IMR-90 (cell line): Measurements from ENCODE around the gene TMEM209. TPM values are rescaled to one million over a fixed set of nuclear protein-coding genes. Genes with fewer than 3 reads are reported as not detected.

Experiments
- ATAC-seq: fragments of 200-7000 bp; cut with Tn5 transposase; 2 replicates; pipeline ENCODE4 v1.9.1; 2020; ENCODE audit warnings: low read depth, mild to moderate bottlenecking, moderate library complexity
- BruUV-seq: library from RNA; stranded (reverse); fragments of 400-500 nt; replicated peaks from 2 replicates; lab custom pipeline; 2021; lab: Mats Ljungman, UMichigan
- CTCF ChIA-PET: fragments of 300-600 bp; formaldehyde crosslinking; extraction: SDS; loops from one replicate; lab custom pipeline; 2021; ENCODE audit warnings: antibody characterized with exemption; lab: Yijun Ruan, JAX
- POLR2A ChIA-PET: fragments of 300-600 bp; sonication (Branson Sonifier 250); formaldehyde crosslinking; loops from one replicate; lab custom pipeline; 2022; ENCODE audit warnings: antibody characterized with exemption; ENCODE audit not compliant: unreplicated experiment; lab: Charles Lee
- DNase-seq: peaks from one replicate; pipeline ENCODE4 v3.0.0; 2013
- H2AFZ ChIP-seq: replicated peaks from 2 replicates; pipeline ENCODE3; 2013; ENCODE audit warnings: low read length, mild to moderate bottlenecking; ENCODE audit not compliant: poor library complexity
- H2AK5ac ChIP-seq: 2 replicates; pipeline ENCODE4 v1.6.1; 2013; ENCODE audit warnings: low read depth, low read length, inconsistent platforms
- H2AK9ac ChIP-seq: replicated peaks from 2 replicates; pipeline ENCODE3; 2013; ENCODE audit warnings: mild to moderate bottlenecking, low read depth, low read length, moderate library complexity; ENCODE audit not compliant: poor library complexity
- H2BK120ac ChIP-seq: 2 replicates; pipeline ENCODE4 v1.6.1; 2013; ENCODE audit warnings: low read depth, low read length, inconsistent platforms
- H2BK15ac ChIP-seq: 3 replicates; pipeline ENCODE4 v1.6.1; 2013; ENCODE audit warnings: low read depth, low read length, inconsistent platforms
- H2BK20ac ChIP-seq: 2 replicates; pipeline ENCODE4 v1.6.1; 2013; ENCODE audit warnings: low read depth, mild to moderate bottlenecking, inconsistent platforms, low read length, moderate library complexity
- H2BK5ac ChIP-seq: 2 replicates; pipeline ENCODE4 v1.6.1; 2013; ENCODE audit warnings: mild to moderate bottlenecking, low read depth, low read length, inconsistent platforms; ENCODE audit not compliant: poor library complexity, severe bottlenecking
- H3K14ac ChIP-seq: replicated peaks from 2 replicates; pipeline ENCODE4 v1.6.1; 2013; ENCODE audit warnings: low read depth, low read length, inconsistent platforms
- H3K18ac ChIP-seq: 2 replicates; pipeline ENCODE4 v1.6.1; 2013; ENCODE audit warnings: low read depth, low read length, control low read depth
- H3K23ac ChIP-seq: 2 replicates; pipeline ENCODE4 v1.6.1; 2013; ENCODE audit warnings: low read depth, low read length, inconsistent platforms
- H3K27ac ChIP-seq: 2 replicates; pipeline ENCODE4 v1.5.1; 2013; ENCODE audit warnings: mild to moderate bottlenecking, control low read depth, low read length; ENCODE audit not compliant: insufficient read depth
- H3K27me3 ChIP-seq: 2 replicates; pipeline ENCODE4 v1.6.1; 2013; ENCODE audit warnings: low read length; ENCODE audit not compliant: control insufficient read depth, insufficient read depth
- H3K36me3 ChIP-seq: 2 replicates; pipeline ENCODE4 v1.6.1; 2013; ENCODE audit warnings: low read length, mixed read lengths; ENCODE audit not compliant: control insufficient read depth, insufficient read depth
- H3K4ac ChIP-seq: 2 replicates; pipeline ENCODE4 v1.6.1; 2013; ENCODE audit warnings: low read depth, low read length, inconsistent platforms
- H3K4me1 ChIP-seq: 2 replicates; pipeline ENCODE4 v1.6.1; 2013; ENCODE audit warnings: low read length, mixed read lengths; ENCODE audit not compliant: control insufficient read depth, insufficient read depth
- H3K4me2 ChIP-seq: 2 replicates; pipeline ENCODE4 v1.6.1; 2013; ENCODE audit warnings: low read depth, mild to moderate bottlenecking, control low read depth, low read length, moderate library complexity
- H3K4me3 ChIP-seq: 2 replicates; pipeline ENCODE4 v1.5.1; 2013; ENCODE audit warnings: low read depth, mild to moderate bottlenecking, control low read depth, low read length, moderate library complexity; ENCODE audit not compliant: insufficient read depth
- H3K56ac ChIP-seq: 2 replicates; pipeline ENCODE4 v1.6.1; 2013; ENCODE audit warnings: low read length, inconsistent platforms; ENCODE audit not compliant: insufficient read depth; ENCODE audit errors: extremely low read depth
- H3K79me1 ChIP-seq, 2 experiments: 2 replicates each; pipeline ENCODE4 v1.6.1; 2013; ENCODE audit warnings: low read length in 2 of 2, inconsistent platforms in 1 of 2, low read depth in 1 of 2
- H3K9ac ChIP-seq: 2 replicates; pipeline ENCODE4 v1.6.1; 2013; ENCODE audit warnings: low read depth, low read length, control low read depth
- H3K9me1 ChIP-seq: 2 replicates; pipeline ENCODE4 v1.6.1; 2013; ENCODE audit warnings: low read length, inconsistent platforms; ENCODE audit not compliant: insufficient read depth
- H3K9me3 ChIP-seq: 2 replicates; pipeline ENCODE4 v1.6.1; 2013; ENCODE audit warnings: low read length; ENCODE audit not compliant: control insufficient read depth, insufficient read depth
- H4K20me1 ChIP-seq: 2 replicates; pipeline ENCODE4 v1.6.1; 2013; ENCODE audit warnings: low read length, inconsistent platforms; ENCODE audit not compliant: insufficient read depth
- H4K5ac ChIP-seq: 2 replicates; pipeline ENCODE4 v1.6.1; 2013; ENCODE audit warnings: mild to moderate bottlenecking, low read depth, low read length, control low read depth
- H4K8ac ChIP-seq, 2 experiments: 2 replicates each; pipeline ENCODE4 v1.6.1; 2013; ENCODE audit warnings: low read depth in 2 of 2, low read length in 2 of 2, control low read depth in 1 of 2, inconsistent platforms in 1 of 2
- H4K91ac ChIP-seq: 2 replicates; pipeline ENCODE4 v1.6.1; 2013; ENCODE audit warnings: low read depth, low read length, inconsistent platforms; ENCODE audit not compliant: insufficient read depth
- CEBPB ChIP-seq: IDR thresholded peaks from 2 replicates; pipeline ENCODE4 v1.6.1; 2012; ENCODE audit warnings: low read depth, low read length, improper control_type of control experiment
- ELK1 ChIP-seq: fragments of 150-350 bp; IDR thresholded peaks from 2 replicates; pipeline ENCODE4 v1.6.1; 2016; ENCODE audit warnings: low read depth, mild to moderate bottlenecking, low read length, moderate library complexity, borderline replicate concordance
- FOS ChIP-seq: fragments of 150-350 bp; IDR thresholded peaks from 2 replicates; pipeline ENCODE4 v1.6.1; 2016; ENCODE audit warnings: low read depth, low read length
- MAFK ChIP-seq: IDR thresholded peaks from 2 replicates; pipeline ENCODE4 v1.6.1; 2012; ENCODE audit warnings: low read depth, low read length, improper control_type of control experiment
- NFE2L2 ChIP-seq: fragments of 150-350 bp; IDR thresholded peaks from 2 replicates; pipeline ENCODE4 v1.6.1; 2016; ENCODE audit warnings: low read depth, mild to moderate bottlenecking, low read length
- SMC3 ChIP-seq: fragments of 150-350 bp; IDR thresholded peaks from 2 replicates; pipeline ENCODE4 v1.6.1; 2016; ENCODE audit warnings: low read depth, mild to moderate bottlenecking, antibody characterized with exemption, low read length, moderate library complexity
- WGBS, 2 experiments: methylation state at CpG; one replicate each; pipeline versions ENCODE4 v1.1.5 to v1.1.7; 2013; ENCODE audit warnings: missing lambda C conversion rate in 2 of 2; ENCODE audit not compliant: insufficient read length in 1 of 2; ENCODE audit errors: extremely low coverage in 2 of 2; 5-methylcytosine and 5-hydroxymethylcytosine counted together
- dilution Hi-C: fragments of 300-500 bp; cut with HindIII; formaldehyde crosslinking; loops from one replicate; pipeline ENCODE4 v1.14.3; 2018; ENCODE audit warnings: low sequenced_read_pairs; ENCODE audit not compliant: unreplicated experiment
- in situ Hi-C: fragments of 300-500 bp; cut with MboI; formaldehyde crosslinking; loops from 3 replicates; pipeline ENCODE4 v1.14.3; 2019; ENCODE audit warnings: low sequenced_read_pairs, inconsistent platforms, mixed read lengths
- intact Hi-C: fragments of 100-400 bp; cut with micrococcal nuclease; formaldehyde crosslinking; loops from 2 replicates; pipeline ENCODE4 v1.10.0; 2022
- polyA plus RNA-seq, 3 experiments: library from polyadenylated mRNA; depleted of rRNA; stranded (reverse); fragments of >200 nt; gene quantifications; 2 replicates each; pipeline ENCODE4 v1.2.3, GENCODE V29; 2012; ENCODE audit warnings: low replicate concordance in 1 of 3
- total RNA-seq: library from RNA; depleted of rRNA; stranded (reverse); fragments of >200 nt; gene quantifications from 2 replicates; pipeline ENCODE4 v1.2.3, GENCODE V29; 2012

The TMEM209 gene
- total and polyA plus RNA-seq, 2 of the 4 experiments (the other 2 are of a cell fraction), result 8.0 to 11.3 TPM

GRCh38 chr7:130219871-130220270 is 14.7 kb upstream of the TMEM209 start:
- dilution Hi-C loops, result no loop called here
- DNase-seq (no peak), ATAC-seq (no peak)
- WGBS, 2 experiments, result 78% methylated on average over 6 of the region's 9 CpGs; no CpG with 5 or more reads in 1 of the 2 experiments
- Histone ChIP-seq H2AFZ (no peak overlapping the region), H3K4ac (no peak overlapping the region), H3K14ac (no peak overlapping the region), H2AK5ac (no peak overlapping the region), H4K8ac (no peak overlapping the region), H3K36me3 (no peaks in the 10 kb centered on the region), H2BK5ac (no peak overlapping the region), H2BK120ac (no peak overlapping the region), H3K4me1 (no peaks in the 10 kb centered on the region), H3K4me2 (no peak overlapping the region), H3K4me3 (no peak overlapping the region), H4K20me1 (no peaks in the 10 kb centered on the region), H3K27ac (no peak overlapping the region), H2BK15ac (no peak overlapping the region), H3K27me3 (peaks cover 7% of the 10 kb centered on the region; the same call in 1 of the 2 replicates), H3K79me1 (no peaks in the 10 kb centered on the region), H3K23ac (no peak overlapping the region), H4K5ac (no peak overlapping the region), H3K9ac (no peak overlapping the region), H4K91ac (no peak overlapping the region), H3K9me3 (no peaks in the 10 kb centered on the region), H3K56ac (no peak overlapping the region), H2AK9ac (no peak overlapping the region), H3K18ac (no peak overlapping the region), H2BK20ac (no peak overlapping the region), H3K9me1 (no peaks in the 10 kb centered on the region)
- in situ Hi-C loops, result no loop called here
- TF ChIP-seq FOS (no peak), SMC3 (no peak), ELK1 (no peak), NFE2L2 (no peak), MAFK (no peak), CEBPB (no peak)
- BruUV-seq, result no TSS peak
- CTCF ChIA-PET, result no interaction called here
- POLR2A ChIA-PET, result no interaction called here
- intact Hi-C loops, result no loop called here
